Heart left ventricle (tissue), 13 donors: Measurements from ENCODE around the gene MYL6B.

Experiments used
- POLR2A ChIP-seq, 2 donors: fragments of 450-650 bp; IDR thresholded peaks; one replicate each; pipeline ENCODE4 v1.6.1; 2017; ENCODE audit warnings: antibody characterized with exemption in 2 of 2, mild to moderate bottlenecking in 2 of 2, moderate library complexity in 2 of 2
- TF ChIP-seq, protein P1 (sequence below), 12 donors: fragments of 200-600 bp; sonication (generic) in 4 of 12; IDR thresholded peaks; one replicate each; pipeline versions ENCODE4 v1.5.0 to v1.8.0; 2018 to 2022; ENCODE audit warnings: antibody characterized with exemption in 12 of 12, mild to moderate bottlenecking in 5 of 12
- donor health status: ischemic (EF 13 %, LVEDD 7.1; RV severe dilation, severe dysfunction).
- donor health status: DM: no; HTN: yes; CAD: no.
- donor health status: DM: no; HTN: no; CAD: no.
- donor health status: ischemic (EF 25% LVEDD 6.9; RV normal size, moderate dysfunction).
- donor health status: ischemic (EF 25% LVEDD 5.7; RV mildly dilated, moderate dysfunction).
- donor health status: ischemic (EF 35%, LVEDD 5.7; RV mildly dilated, moderate dysfunction).
- donor health status: nonischemic (EF 11% LVEDD 7.7; RV severe dilation, severe dysfunction).
- donor health status: DM: yes; HTN: yes; CAD: no.
- donor health status: PGD.
- donor health status: ischemic (EF 29% LVEDD 5.4; RV normal size, mild dysfunction).
- donor health status: nonischemic (EF 23%, LVEDD 6.1; RV moderate dilation, normal function).

DNA sequence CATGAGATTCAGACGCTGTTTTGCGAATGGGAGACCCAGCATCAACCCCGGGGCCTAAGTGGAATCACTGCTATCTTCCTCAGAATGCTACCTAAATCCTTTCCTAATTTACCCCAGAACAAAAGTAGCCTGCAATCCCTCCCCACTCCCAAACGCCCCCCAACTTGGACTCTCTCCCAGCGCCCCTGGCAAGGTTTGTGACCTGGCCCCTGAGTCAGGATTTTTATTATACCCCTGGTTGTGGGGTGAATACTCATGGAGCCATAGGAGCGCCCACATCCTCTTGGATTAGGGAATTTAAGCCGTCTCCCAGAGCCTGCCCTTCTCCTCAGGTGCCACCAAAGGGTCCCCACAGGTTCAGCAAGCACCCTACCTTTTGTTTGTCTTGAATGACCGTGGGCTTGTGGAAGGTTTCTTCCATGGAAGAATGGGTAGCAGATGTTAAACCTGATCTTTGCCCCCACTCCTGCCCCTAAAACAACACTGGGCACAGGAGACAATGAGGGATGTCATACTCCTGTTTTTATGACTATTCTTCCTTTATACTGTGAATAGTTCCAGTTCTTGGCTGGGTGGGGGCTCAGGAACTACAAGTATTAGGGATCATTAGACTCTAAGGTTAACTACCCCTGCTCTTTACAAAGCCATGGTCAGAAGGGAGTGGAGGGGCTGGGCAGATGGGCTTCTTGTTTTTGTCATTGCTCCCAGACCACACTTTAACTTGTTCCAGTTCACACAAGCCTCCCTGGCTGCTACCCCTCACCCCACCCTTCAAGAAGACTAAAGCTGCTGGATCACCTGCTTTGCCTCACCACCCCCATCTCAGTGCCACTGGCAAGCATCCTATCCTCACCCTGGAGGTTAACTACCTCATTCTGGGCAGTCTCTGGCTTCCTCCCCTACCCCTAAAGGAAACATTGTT is 630 bp downstream of the MYL6B start:
- TF ChIP-seq, protein P1, sequence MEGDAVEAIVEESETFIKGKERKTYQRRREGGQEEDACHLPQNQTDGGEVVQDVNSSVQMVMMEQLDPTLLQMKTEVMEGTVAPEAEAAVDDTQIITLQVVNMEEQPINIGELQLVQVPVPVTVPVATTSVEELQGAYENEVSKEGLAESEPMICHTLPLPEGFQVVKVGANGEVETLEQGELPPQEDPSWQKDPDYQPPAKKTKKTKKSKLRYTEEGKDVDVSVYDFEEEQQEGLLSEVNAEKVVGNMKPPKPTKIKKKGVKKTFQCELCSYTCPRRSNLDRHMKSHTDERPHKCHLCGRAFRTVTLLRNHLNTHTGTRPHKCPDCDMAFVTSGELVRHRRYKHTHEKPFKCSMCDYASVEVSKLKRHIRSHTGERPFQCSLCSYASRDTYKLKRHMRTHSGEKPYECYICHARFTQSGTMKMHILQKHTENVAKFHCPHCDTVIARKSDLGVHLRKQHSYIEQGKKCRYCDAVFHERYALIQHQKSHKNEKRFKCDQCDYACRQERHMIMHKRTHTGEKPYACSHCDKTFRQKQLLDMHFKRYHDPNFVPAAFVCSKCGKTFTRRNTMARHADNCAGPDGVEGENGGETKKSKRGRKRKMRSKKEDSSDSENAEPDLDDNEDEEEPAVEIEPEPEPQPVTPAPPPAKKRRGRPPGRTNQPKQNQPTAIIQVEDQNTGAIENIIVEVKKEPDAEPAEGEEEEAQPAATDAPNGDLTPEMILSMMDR (IDR thresholded peaks at IDR 0.05) = no peak
- TF ChIP-seq POLR2A (IDR thresholded peaks at IDR 0.05) = no peak
